ENCODE results near the gene PTPN13. TPM values are rescaled to one million over a fixed set of nuclear protein-coding genes. Genes with fewer than 3 reads are reported as not detected.

The PTPN13 gene
- total RNA-seq, 1 donor from 2014 or later: 66.3 TPM

GRCh38 chr4:86848136-86848535, 254.0 kb downstream of the PTPN13 start:
- Histone ChIP-seq H3K9me3 (no peaks in the 10 kb centered on the region), H3K27ac (peak overlapping the region; percentile 72), H3K27me3 (no peaks in the 10 kb centered on the region), H3K4me1 (peaks cover 41% of the 10 kb centered on the region), H3K4me3 (peak overlapping the region; percentile 31 to 32), H3K36me3 (no peaks in the 10 kb centered on the region)
- DNase-seq (ENCODE audit: extremely low spot score in 2 of 2): no peak
- intact Hi-C loops (cut with DNase I): no loop called here
- TF ChIP-seq POLR2A (IDR thresholded peaks at IDR 0.05) (no peak), CTCF (IDR thresholded peaks at IDR 0.05) (no peak), POLR2AphosphoS5 (IDR thresholded peaks at IDR 0.05; ENCODE audit: insufficient read depth in 1 of 2, low read depth in 1 of 2) (no peak)

- TF ChIP-seq POLR2AphosphoS5 (IDR thresholded peaks at IDR 0.05; ENCODE audit: insufficient read depth in 1 of 2, low read depth in 1 of 2) (peak in 1 of 2 donors; percentile 22), CTCF (IDR thresholded peaks at IDR 0.05) (no peak)
- DNase-seq (ENCODE audit: extremely low spot score in 2 of 2): no peak
- Histone ChIP-seq H3K4me1 (peaks cover 41% of the 10 kb centered on the region), H3K36me3 (no peaks in the 10 kb centered on the region), H3K27ac (peak within 1 kb of the TSS; percentile 72), H3K9me3 (no peaks in the 10 kb centered on the region), H3K27me3 (no peaks in the 10 kb centered on the region), H3K4me3 (peak within 1 kb of the TSS; percentile 31 to 32)
- intact Hi-C loops (cut with DNase I): no loop called here
Observed at GRCh38 chr4:86848732-86849619, 254.9 kb downstream of the PTPN13 start, which contains the start of gene SLC10A6. TSS of gene SLC10A6 (minus strand) at chr4:86849384. CDS start at chr4:86849115, 269 bp downstream.

- TF ChIP-seq CTCF (IDR thresholded peaks at IDR 0.05): no peak
- TF ChIP-seq POLR2A (IDR thresholded peaks at IDR 0.05): no peak
- TF ChIP-seq POLR2AphosphoS5 (IDR thresholded peaks at IDR 0.05; ENCODE audit: insufficient read depth in 1 of 2, low read depth in 1 of 2): no peak
- intact Hi-C loops (cut with DNase I): no loop called here
- H3K27ac ChIP-seq: no peak overlapping the region
- no peak overlapping the region for H3K4me3 ChIP-seq
- DNase-seq (ENCODE audit: extremely low spot score in 2 of 2): no peak
- peaks cover 26% of the 10 kb centered on the region for H3K4me1 ChIP-seq
- H3K27me3 ChIP-seq: no peaks in the 10 kb centered on the region
- H3K9me3 ChIP-seq: no peaks in the 10 kb centered on the region
- H3K36me3 ChIP-seq: no peaks in the 10 kb centered on the region
Observed at GRCh38 chr4:86853209-86853608, 259.1 kb downstream of the PTPN13 start.

GRCh38 chr4:86855572-86855971, 261.5 kb downstream of the PTPN13 start:
- H3K36me3 ChIP-seq: no peaks in the 10 kb centered on the region
- TF ChIP-seq POLR2AphosphoS5 (IDR thresholded peaks at IDR 0.05; ENCODE audit: insufficient read depth in 1 of 2, low read depth in 1 of 2): peak in 1 of 2 donors; percentile 66
- no peak for TF ChIP-seq CTCF (IDR thresholded peaks at IDR 0.05)
- no peak overlapping the region for H3K4me3 ChIP-seq
- no peaks in the 10 kb centered on the region for H3K9me3 ChIP-seq
- intact Hi-C loops (cut with DNase I): no loop called here
- H3K27me3 ChIP-seq: no peaks in the 10 kb centered on the region
- DNase-seq (ENCODE audit: extremely low spot score in 2 of 2): no peak
- peaks cover 22% of the 10 kb centered on the region for H3K4me1 ChIP-seq
- H3K27ac ChIP-seq: peak overlapping the region; percentile 22

- intact Hi-C loops (cut with DNase I): no loop called here
- no peaks in the 10 kb centered on the region for H3K27me3 ChIP-seq
- H3K36me3 ChIP-seq: no peaks in the 10 kb centered on the region
- no peak for DNase-seq (ENCODE audit: extremely low spot score in 2 of 2)
- H3K9me3 ChIP-seq: no peaks in the 10 kb centered on the region
- TF ChIP-seq CTCF (IDR thresholded peaks at IDR 0.05) (no peak), POLR2A (IDR thresholded peaks at IDR 0.05) (no peak), POLR2AphosphoS5 (IDR thresholded peaks at IDR 0.05; ENCODE audit: insufficient read depth in 1 of 2, low read depth in 1 of 2) (no peak)
- H3K27ac ChIP-seq: no peak overlapping the region
- no peak overlapping the region for H3K4me3 ChIP-seq
- H3K4me1 ChIP-seq: peaks cover 22% of the 10 kb centered on the region
Observed at GRCh38 chr4:86856896-86857295, 262.8 kb downstream of the PTPN13 start.
